CD1c-positive myeloid dendritic cell (primary cell): ENCODE results near the gene RASA4.
A peak's percentile ranks its signal among the peaks of the same experiment; 100 is the strongest.
"Not testable (repeated sequence)": the region's sequence is repeated elsewhere in the genome, so short reads cannot be mapped to it uniquely, and the experiment has no call there.

Source experiments
- DNase-seq: peaks from one replicate; pipeline ENCODE4 v3.0.0-alpha.2; 2016; ENCODE audit errors: extremely low spot score

Gene RASA4

DNA sequence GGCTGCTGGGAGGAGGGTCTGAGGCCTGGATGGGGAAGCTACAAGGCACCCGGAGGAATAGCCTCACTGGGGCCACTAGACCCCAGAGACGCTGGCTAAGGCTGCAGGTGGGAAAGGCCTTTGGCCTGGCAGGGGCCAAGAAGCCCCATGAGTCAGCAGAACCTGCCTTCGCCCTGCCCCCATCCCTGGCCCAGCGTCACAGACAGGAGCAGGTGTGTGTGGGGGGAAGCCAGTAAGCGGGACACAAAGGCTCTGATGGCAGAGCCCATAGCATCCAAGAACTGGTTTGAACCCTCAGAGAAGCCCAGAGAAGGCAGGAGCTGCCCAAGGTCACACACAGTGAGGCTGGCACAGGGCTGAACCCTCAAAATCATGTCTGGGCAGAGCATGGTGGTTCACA is 9.7 kb downstream of the RASA4 start:
- DNase-seq, result not testable (repeated sequence)

DNA sequence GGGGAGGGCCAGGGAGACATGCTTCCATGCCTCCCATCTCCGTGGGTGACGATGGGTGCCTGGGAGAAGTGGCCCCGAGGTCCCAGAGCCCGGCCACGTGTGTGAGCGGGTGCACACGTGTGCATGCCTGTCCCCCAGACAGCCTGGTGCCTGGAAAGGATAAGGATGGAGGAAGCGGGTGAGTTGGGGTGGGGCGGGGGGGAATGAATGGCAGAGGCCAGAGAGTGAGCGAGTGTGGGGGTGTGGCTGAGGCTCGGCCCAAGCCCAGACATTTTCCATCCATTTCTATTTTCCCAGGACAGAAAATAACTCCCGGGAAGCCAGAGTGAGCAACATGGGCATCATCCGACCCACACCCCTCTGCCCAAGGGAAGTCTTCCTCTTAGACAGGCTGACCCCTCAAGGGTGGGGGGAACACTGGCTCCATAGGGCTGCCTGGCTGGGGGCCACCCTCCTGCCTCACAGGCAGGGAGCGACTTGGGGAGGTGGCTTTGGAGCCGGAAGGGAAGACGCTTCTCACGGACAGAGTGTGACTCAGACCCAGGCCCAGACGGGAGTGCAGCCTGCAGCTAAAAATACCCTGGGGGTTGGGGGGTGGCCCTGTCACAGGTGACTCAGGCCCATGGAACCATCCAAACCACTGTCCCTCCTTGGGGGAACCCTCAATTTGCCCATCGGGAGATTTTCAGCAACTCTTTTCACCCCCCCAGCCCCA is 12.0 kb downstream of the RASA4 start:
- not testable (repeated sequence) for DNase-seq

DNA sequence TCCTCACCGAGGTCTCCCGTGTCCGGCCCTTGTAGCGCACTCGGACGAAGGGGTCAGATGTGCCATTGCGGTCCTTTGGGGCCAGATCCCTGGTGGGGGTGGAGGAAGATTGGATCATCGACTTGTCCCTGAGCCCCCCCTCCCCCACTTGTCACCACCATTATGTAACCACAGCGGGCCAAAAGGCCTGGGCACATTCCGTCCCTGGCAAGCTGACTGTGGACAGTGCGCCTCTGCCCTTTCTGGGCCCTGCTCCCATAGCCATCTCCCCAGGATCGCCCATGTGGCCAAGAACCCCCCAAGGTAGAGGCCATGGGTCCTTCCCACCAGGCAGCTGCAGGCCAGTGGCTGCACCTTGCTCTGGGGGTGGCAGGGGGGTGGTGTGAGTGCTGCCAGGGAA is 14.2 kb downstream of the RASA4 start:
- DNase-seq, result not testable (repeated sequence)

DNA sequence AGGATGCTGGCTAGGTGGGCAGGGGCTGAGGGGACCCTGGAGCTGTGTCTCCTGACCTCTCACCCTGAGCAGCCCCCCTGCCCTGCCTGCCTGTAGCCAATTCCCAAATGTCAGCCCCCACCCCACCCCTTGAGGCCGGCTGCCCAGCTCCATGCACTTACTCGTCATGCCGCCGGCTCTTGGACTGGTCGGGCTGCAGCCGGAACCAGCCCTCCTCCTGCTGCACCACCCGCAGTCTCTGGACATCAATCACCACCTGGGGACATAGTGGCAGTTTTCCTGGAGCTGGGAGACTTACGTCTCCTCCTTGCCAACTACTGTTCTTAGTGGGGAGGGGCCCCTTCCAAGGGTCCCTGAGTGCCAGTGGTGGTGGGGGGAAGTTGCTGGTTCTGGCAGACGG is 16.9 kb downstream of the RASA4 start:
- not testable (repeated sequence) for DNase-seq

DNA sequence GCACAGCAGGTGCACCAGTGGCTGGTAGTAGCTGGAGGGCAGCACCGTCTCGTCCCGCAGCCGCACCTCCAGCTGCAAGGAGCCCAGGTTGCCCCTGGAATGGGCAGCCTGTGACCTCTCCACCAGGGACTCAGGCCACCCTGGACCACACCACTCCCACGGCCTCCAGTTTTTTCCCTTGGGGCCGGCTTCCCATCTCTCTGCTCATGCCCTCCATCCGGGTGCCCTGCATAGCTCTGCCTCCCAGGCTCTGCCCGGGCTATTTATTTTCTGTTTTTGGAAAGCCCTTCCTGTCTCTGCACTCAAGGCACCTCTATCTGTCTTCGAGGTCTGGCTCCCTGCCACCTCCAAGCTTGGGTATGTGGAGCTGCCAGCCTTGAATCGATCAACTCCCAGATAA is 20.5 kb downstream of the RASA4 start:
- DNase-seq, result not testable (repeated sequence)

DNA sequence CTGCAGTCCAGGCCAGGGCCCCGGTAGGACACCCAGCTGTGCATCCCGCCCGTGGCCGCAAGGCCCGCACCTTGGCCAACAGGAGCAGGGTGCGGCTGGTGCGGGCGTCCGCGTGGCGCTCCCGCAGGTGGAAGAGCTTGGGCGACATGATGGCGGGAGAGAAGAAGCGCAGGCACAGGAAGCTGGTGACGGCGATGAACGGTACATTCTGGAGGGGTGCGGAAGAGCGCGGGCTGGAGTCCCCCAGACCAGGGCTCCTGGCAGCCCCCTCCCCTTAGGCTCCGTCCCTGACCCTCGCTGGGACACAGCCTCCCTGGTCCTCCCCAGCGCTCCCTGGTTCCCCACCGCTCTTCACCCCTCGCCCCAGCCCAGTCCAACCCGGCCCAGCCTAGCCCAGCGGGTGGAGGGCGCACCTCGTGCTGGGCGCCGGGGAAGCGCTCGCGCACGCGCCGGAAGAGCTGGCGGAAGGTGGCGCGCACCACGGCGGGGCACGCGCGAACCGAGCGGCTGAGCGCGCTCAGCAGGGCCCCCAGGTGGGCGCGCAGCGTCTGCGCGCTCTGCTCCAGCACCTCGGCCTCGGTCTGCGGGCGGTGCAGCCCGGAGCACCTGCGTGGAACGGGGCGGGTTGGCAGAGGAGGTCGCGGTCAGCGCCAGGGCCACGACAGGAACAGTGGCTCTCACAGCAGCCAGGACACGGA is 22.8 kb downstream of the RASA4 start:
- DNase-seq, result not testable (repeated sequence)

DNA sequence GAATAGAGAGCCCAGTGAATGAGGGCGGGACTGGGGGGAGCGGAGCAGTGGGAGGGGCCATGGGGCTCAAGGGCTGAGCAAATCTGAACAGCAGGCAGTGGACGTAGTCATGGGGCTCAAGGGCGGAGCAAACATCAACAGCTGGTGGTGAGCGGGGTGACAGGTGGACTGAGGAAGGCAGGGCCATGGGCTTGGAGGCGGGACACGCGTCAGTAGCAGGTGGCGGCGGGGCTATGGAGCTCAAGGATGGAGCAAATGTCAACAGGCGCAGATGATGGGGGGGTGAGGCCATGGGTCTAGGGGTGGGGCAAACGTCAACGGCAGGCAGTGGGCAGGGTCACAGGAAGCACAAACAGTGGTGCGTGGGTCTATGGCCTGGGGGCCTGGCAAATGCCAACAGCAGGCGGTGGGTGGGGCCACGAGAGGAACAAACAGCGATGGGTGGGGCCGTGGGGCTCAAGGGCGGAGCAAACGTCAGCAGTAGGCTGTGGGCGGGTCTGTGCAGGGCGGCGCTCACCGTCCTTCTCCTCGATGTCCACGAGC is 24.0 kb downstream of the RASA4 start:
- DNase-seq, result not testable (repeated sequence)

DNA sequence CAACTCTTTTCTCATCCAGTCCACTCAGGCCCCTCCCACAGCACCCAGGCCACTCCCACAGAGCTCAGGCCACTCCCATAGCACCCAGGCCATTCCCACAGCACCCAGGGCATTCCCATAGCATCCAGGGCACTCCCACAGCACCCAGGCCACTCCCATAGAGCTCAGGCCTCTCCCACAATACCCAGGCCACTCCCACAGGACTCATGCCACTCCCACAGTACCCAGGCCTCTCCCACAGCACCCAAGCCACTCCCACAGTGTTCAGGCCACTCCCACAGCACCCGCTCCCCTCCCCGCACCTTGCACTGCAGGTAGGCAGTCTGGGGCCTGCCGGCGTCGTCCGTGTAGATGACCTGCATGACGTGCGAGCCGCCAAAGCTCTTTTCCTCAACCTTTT is 26.7 kb downstream of the RASA4 start:
- DNase-seq, result not testable (repeated sequence)

DNA sequence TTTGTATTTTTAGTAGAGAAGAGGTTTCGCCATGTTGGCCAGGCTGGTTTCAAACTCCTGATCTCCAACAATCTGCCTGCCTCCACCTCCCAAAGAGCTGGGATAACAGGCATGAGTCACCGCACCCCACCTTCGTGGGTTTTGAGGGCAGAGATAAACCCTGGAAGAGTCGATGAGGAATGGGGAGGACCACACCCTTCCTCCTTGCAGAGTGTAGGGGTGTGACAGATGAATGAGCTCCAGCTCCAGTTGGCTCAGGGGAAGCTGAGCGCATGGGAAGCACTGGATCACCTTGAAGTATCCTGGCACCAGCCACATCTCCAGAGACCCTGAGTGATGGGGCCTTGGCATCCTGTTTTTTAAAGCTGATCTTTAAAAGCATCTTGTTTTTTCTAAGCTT is 33.1 kb downstream of the RASA4 start:
- not testable (repeated sequence) for DNase-seq

DNA sequence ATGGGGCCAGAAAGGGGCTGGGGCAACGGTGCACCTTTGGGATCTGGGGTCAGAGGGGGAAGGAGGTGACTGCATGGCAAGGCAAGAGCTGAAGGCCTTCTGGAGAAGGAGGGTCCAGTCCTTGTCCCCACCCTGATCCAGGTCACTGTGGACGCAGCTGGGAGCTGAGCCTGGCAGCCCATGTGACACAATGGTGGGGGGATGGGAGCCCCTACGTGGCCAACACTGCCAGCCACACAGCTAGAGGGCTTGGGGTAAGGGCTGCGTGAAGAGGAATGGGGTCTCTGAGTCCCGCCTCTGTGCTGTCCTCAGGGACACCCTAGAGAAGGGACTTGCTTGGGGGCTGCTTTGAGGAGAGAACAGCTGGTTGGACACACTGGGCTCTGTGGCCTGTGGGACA is 34.8 kb downstream of the RASA4 start:
- not testable (repeated sequence) for DNase-seq

DNA sequence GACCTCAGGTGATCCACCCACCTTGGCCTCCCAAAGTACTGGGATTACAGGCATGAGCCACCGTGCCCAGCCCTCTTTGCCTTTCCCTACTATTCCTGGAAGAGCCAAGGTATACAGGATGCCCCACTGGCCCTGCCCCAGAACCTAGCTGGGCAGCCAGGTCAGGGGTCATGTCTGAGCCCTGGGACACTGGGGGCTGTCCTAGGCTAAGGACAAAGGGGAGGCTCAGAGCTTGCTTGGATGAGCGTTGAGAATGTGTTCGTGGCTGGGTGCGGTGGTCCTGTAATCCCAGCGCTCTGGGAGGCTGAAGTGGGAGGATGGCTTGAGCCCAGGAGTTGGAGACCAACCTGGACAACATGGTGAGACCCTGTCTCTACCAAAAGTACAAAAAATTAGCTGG is 38.1 kb downstream of the RASA4 start:
- DNase-seq, result not testable (repeated sequence)

DNA sequence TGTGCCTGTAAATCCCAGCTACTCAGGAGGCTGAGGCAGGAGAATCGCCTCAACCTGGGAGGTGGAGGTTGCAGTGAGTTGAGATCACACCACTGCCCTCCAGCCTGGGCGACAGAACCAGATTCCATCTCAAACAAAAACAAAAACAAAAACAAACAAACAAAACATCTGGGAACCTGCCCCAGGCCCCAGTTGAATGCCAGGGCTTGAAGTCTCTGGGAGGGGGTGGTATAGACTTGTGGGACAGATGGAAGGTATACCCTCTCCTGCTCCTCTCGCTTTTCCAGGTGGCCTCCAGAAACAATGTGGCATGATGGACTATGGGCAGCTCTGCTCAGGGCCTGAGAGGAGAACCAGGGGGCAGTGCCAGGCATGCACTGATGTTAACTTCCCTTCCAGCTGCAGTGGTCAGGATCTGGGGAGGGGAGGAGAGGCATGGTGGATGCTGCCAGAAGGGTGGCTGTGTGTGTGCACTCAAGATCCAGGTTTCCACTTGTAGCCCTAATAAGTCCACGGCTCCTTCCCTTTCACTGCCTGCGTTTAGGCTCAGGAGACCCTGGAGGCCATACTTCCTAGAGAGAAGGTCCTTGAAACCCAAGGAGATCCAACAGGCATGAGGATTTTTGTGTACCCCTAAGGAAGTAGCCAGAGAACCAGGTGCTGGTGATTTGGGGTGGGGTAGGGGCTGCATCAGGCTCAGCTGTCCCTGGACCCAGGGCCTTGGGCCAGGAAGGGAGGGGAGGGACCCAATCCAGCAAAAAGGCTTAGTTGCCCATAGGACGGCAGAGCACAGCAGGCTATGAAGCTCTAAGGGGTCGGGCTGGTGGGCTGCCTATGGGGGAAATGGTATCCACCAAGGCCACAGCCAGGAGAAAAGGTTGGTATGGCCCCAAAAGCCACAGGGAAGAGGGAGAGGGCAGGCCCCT is 39.0 kb downstream of the RASA4 start:
- not testable (repeated sequence) for DNase-seq

DNA sequence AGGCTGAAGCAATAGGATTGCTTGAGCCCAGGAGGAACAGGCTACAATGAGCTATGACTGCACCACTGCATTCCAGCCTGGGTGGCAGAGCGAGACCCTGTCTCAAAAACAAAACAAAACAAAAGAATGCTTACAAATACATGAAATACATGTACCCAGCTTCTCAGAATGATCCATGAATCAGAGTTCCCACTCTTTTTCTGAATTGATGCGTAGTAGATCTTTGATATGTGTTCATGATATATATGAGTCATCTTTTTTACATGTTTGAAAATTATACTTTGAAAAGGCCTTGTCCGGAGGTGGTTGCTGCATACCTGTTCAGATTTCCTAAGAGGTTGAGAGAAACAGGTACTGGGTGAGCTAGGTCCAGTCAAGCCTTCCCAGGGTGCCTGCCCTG is 40.2 kb downstream of the RASA4 start:
- not testable (repeated sequence) for DNase-seq

DNA sequence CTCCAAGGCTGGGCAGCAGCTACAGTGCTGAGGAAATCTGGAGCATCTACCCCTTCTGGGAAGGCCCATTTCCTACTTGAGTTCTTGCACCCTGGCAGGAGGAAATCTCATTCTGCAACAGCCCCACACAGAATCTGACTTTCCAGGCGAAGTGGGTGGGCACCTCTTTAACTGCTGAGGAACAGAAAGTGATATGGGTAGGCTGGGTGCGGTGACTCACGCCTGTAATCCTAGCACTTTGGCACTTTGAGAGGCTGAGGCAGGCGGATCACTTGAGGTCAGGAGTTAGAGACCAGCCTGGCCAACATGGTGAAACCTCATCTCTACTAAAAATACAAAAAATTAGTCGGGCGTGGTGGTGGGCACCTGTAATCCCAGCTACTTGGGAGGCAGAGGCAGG is 41.9 kb downstream of the RASA4 start:
- not testable (repeated sequence) for DNase-seq

DNA sequence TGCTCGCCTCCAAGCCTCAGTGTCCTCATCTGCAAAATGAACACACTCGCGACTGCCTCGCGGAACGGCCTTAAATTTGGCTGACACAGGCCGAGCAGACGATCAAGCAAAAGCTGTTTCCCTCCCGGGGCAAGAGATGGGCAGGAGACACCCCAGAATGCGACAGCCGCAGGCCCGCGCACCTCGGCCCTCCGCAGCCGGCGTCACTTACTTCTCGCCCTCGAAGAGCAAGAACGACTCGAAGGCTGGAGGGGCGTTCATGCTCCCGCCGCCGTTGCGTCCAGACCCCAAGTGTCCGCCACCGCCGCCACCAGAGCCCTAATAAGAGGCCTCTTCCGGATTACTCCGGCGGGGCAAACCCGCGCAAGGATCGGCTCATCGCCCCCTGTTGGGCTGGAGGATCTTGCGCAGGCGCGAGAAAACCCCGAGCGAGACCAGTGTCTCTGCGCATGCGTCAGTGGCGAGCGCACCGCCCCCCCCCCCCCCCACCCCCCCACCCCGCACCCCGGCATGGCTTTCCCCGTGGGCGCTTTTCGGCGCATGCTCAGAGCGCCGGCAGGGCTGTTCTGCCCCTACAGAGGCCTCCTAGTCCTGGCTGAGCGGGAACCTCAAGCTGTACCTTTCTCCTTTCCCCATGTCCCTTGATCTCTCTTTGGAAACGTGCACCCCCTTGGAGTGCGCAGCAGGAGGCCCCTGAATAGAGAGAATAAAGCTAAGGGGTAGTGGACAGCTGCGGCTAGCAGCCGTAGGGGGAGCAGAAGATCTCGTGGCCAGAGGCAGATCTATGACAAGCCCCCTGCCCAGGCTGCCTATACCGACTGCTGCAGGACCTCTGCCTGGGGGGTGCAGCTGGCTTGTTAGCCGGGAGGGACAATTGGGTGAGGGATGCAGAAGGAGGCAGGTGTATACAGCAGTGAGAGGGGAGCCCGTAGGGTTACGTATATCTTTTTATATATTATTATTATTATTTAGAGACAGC is 44.0 kb downstream of the RASA4 start, which contains the start of gene POLR2J3:
TSS of gene POLR2J3 (minus strand) at position 323 of the 979 bp plus-strand sequence. CDS start at position 261, 62 bp downstream.
- DNase-seq, result peak; percentile 98

DNA sequence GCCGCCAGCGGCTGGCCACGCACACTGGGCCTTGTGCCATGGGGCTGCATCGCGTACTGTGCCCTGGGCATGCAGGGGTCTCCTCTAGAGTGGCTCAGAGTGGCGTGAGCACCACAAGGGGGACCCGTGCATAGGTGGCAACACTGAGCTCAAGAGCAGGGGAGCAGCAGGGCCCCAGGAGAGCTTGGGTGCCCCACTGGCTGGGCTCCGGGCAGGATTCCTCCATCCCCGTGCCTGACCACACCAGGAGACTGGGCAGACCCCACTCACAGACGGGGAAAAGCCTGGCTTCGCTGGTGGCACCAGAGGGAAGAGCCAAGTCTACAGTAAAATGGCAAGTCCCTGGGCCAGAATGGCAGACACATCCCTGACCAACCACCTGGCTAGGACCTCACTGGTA is 47.9 kb downstream of the RASA4 start:
- DNase-seq, result not testable (repeated sequence)

DNA sequence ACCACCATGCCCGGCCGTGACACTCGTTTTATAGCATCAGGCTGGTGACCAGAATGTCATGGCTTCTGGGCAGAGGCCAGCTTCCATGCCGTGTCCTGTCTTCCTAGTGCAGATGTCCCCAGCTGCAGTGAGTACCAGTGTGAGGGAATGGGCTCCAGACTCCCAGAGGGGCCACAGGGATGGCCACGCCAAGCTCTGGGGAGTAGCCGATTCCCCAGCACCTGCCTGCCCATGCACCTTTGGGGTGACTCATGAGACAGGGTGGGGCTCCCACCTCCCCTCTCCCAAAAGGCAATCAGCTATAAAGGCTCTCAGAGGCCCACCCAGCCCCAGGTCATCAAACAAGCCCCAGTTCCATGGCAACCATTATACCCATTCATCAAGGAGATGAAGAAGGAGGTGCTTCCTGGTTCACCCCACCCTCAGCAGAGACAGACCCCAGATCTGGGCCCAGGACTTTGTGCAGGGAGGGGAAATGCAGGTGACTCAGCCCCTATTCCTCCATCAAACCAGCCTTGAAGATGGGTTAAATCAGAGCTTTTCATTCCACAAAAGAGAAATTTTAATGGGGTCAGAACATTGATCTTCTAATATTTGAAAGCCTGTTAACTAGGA is 65.6 kb downstream of the RASA4 start, which contains the start of gene SPDYE2:
TSS of gene SPDYE2 (plus strand) at position 419 of the 615 bp plus-strand sequence. CDS start 2,030 bp downstream, outside the sequence.
- not testable (repeated sequence) for DNase-seq

DNA sequence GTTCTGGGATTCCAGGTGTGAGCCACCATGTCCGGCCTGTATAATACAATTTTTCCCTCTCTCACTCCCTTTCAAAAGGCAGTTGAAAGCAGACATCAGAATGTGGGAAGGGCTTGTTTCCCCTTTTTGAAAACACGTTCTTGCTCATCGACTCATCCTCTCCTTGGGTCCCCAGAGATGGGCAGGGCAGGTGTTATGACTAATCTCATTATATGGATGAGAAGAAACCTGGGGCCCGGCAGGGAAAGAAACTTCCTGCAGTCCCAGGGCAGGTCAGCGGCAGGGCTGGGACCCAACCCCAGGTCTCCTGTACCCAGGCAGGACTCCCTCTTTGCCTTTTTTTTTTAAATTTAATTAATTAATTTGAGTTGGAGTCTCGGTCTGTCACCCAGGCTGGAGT is 70.2 kb downstream of the RASA4 start:
- not testable (repeated sequence) for DNase-seq

DNA sequence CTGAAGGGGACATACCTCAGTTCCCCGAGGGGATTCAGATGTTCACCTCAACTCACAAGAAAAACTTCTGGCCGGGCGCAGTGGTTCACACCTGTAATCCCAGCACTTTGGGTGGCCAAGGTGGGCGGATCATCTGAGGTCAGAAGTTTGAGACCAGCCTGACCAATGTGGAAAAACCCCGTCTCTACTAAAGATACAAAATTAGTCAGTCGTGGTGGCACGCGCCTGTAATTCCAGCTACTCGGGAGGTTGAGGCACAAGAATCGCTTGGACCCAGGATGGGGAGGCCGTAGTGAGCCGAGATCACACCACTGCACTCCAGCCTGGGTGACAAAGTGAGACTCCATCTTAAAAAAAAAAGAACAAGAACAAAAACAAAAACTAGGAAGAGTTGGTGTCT is 71.3 kb downstream of the RASA4 start:
- not testable (repeated sequence) for DNase-seq

DNA sequence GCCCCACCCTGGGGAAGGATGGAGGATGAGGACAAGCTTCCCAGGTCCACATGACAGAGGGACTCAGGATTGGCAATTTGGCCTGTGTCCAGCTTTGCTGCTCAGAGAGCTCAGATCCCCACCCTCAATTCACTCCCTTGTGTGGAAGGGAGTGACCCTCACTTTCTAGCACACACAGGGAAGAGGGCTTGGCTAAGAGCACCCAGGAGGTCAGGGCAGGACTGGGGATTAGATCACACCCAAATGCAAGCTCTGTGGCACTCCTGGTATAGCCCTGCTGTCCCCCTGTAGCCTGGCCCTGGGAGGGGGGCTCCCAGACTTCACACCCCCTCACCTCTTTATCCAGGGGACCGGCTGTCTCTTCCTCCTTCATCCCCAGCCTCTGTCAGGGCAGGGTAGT is 72.2 kb downstream of the RASA4 start:
- DNase-seq, result not testable (repeated sequence)
